Gastrocnemius medialis (tissue), 4 donors: Measurements from ENCODE around the gene CTSD. TPM values are rescaled to one million over a fixed set of nuclear protein-coding genes. Genes with fewer than 3 reads are reported as not detected.

Experiments used
- ATAC-seq, 2 donors: fragments of 150-250 bp; one replicate each; pipeline ENCODE4 v1.9.1; 2016
- DNase-seq, 2 donors: peaks; one replicate each; pipeline ENCODE4 v3.0.0-alpha.2; 2019
- H3K27ac ChIP-seq, 4 donors: fragments of 200-600 bp; sonication (generic); 1 replicate in 1 of 4; 2 replicates in 3 of 4; pipeline ENCODE4 v1.5.1; 2016 to 2018; ENCODE audit warnings: mild to moderate bottlenecking in 2 of 4, moderate library complexity in 1 of 4
- H3K27me3 ChIP-seq, 3 donors: fragments of 200-600 bp; sonication (generic) in 2 of 3; 1 replicate in 1 of 3; 2 replicates in 2 of 3; pipeline versions ENCODE4 v1.5.1 to v1.6.0; 2016 to 2019; ENCODE audit warnings: mild to moderate bottlenecking in 1 of 3, moderate library complexity in 1 of 3
- H3K36me3 ChIP-seq, 2 donors: fragments of 200-600 bp; sonication (generic) in 1 of 2; one replicate each; pipeline ENCODE4 v1.5.1; 2017 to 2018
- H3K4me1 ChIP-seq, 2 donors: fragments of 200-600 bp; sonication (generic) in 1 of 2; one replicate each; pipeline ENCODE4 v1.5.1; 2016 to 2017; ENCODE audit warnings: mild to moderate bottlenecking in 2 of 2
- H3K4me3 ChIP-seq, 4 donors: fragments of 200-600 bp; sonication (generic) in 3 of 4; 1 replicate in 1 of 4; 2 replicates in 3 of 4; pipeline ENCODE4 v1.5.1; 2016 to 2019; ENCODE audit warnings: mild to moderate bottlenecking in 2 of 4
- H3K9me3 ChIP-seq, 3 donors: fragments of 200-600 bp; sonication (generic) in 2 of 3; 1 replicate in 1 of 3; 2 replicates in 2 of 3; pipeline ENCODE4 v1.5.1; 2016 to 2019
- POLR2A ChIP-seq, 2 donors: fragments of 450-650 bp; IDR thresholded peaks; one replicate each; pipeline ENCODE4 v1.6.1; 2017; ENCODE audit warnings: antibody characterized with exemption in 2 of 2, mild to moderate bottlenecking in 2 of 2, moderate library complexity in 2 of 2
- in situ Hi-C, 4 donors: fragments of 200-750 bp; cut with MboI; loops; one replicate each; pipeline versions ENCODE4 v1.15.0 to v1.8.0; 2017; ENCODE audit warnings: low sequenced_read_pairs in 4 of 4
- intact Hi-C: fragments of 100-400 bp; cut with DNase I; formaldehyde crosslinking; loops from one replicate; pipeline ENCODE4 v1.15.1; 2023; ENCODE audit warnings: low total_unique reads
- total RNA-seq, 4 donors: library from RNA; depleted of rRNA; stranded (reverse); fragments of >200 nt; gene quantifications; one replicate each; pipeline versions ENCODE4 v1.1.0 to v1.2.3, GENCODE V29; 2016
- TF ChIP-seq, protein P1 (sequence below), 5 experiments: fragments of 450-650 bp in 3 of 5; fragments of 200-600 bp in 2 of 5; sonication (generic) in 2 of 5; IDR thresholded peaks in 4 of 5; conservative IDR thresholded peaks in 1 of 5; 1 replicate in 4 of 5; 2 replicates in 1 of 5; pipeline ENCODE4 v1.5.1; 2016 to 2019; ENCODE audit warnings: antibody characterized with exemption in 5 of 5, mild to moderate bottlenecking in 3 of 5, moderate library complexity in 3 of 5

The CTSD gene
- total RNA-seq, 4 donors from 2014 or later = 490 to 981 (median 845) TPM

DNA sequence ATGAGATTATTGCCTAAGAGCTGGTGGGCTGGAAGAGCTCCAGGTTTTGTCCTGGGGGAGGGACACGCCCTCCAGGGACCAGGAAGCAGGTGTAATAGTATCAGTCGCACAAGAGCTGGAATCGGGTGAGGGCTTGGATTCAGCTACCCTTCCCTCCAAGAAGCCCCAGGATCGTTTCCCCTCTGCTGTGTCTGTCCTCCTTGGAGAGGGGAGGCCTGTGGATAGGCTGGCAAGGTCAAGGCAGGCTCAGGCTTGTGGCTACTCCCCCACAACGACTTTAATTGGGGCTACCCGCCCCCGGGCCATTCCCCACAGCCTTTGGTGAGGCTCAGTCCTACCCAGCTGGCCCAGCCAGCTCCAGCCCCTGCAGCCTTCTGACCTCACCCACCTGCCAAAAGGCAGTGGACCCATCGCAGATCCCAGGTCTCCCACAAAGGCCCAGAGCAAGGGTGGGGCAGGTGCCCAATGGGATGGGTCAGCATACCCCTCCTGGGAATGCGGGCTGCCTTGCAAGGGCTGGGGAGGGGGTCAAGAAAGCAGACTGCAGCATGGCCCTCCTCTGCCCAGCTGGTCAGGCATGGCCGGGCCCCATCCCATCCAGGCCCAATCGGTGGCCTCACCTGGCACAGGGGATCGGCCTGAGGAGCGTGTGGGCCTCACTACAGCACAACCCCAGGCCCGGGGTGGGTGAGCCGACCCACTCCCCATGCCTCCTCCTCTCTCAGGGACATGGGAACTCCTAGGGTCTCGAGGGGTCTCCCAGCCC, 1.0 kb downstream of the CTSD start:
- DNase-seq = peak; percentile 90 to 94
- in situ Hi-C loops = no loop called here
- intact Hi-C loops = loop anchor here (1.0 to 10.0 kb wide), 3 partner anchors 14 to 622 kb away; no protein-coding TSS in a partner anchor

DNA sequence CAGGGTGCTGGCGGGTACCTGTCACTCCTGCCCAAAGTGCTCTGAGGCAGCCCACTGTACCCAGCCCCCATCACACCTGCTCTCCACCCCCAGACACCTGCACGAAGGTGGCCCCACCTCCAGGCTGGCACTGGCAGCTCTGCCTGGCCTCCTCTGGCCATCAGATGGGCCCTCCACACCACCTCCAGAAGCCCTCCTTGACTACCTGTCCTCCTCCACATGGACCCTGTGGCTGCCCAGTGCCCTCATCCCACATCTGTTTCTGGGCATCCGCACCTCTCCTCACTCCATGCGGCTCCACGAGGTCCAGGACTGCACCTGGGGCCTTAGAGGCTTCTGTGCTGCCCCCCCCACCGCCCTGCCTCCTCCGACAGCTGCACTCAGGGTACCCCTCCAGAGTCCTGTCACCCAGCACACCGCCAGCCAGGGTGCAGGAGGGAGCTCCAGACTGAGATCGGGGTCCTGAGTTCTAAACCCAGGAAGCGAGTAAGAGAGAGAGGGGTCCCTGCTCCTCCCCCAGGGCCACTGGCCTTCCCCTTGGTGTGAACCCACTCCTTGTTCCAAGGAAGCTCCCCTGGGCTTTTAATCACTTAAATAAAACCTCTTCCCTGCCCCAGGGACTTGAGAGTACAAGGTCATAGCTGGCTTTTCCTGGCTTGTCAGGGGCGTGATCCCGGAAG, 1.7 kb downstream of the CTSD start:
- ATAC-seq = no peak
- Histone ChIP-seq H3K9me3 (no peaks in the 10 kb centered on the region), H3K4me3 (peak overlapping the region; percentile 79 to 99 (median 94)), H3K27ac (peak overlapping the region; percentile 98 to 100 (median 100)), H3K36me3 (peaks cover 0 to 26% of the 10 kb centered on the region in 2 donors), H3K27me3 (no peaks in the 10 kb centered on the region), H3K4me1 (peaks cover 53 to 56% of the 10 kb centered on the region in 2 donors)
- in situ Hi-C loops (no loop called here), intact Hi-C loops (loop anchor here (2.0 to 10.0 kb wide), 2 partner anchors 13 to 623 kb away; no protein-coding TSS in a partner anchor)
- peak in 1 of 2 donors; percentile 42 for DNase-seq
- no peak for TF ChIP-seq POLR2A (IDR thresholded peaks at IDR 0.05)
- TF ChIP-seq, protein P1, sequence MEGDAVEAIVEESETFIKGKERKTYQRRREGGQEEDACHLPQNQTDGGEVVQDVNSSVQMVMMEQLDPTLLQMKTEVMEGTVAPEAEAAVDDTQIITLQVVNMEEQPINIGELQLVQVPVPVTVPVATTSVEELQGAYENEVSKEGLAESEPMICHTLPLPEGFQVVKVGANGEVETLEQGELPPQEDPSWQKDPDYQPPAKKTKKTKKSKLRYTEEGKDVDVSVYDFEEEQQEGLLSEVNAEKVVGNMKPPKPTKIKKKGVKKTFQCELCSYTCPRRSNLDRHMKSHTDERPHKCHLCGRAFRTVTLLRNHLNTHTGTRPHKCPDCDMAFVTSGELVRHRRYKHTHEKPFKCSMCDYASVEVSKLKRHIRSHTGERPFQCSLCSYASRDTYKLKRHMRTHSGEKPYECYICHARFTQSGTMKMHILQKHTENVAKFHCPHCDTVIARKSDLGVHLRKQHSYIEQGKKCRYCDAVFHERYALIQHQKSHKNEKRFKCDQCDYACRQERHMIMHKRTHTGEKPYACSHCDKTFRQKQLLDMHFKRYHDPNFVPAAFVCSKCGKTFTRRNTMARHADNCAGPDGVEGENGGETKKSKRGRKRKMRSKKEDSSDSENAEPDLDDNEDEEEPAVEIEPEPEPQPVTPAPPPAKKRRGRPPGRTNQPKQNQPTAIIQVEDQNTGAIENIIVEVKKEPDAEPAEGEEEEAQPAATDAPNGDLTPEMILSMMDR (IDR thresholded peaks at IDR 0.05 in 4 of 5, conservative IDR thresholded peaks at IDR 0.05 in 1 of 5) = no peak

More for the DNA sequence above, 1.0 kb downstream of the CTSD start:
- H3K27me3 ChIP-seq = no peaks in the 10 kb centered on the region
- TF ChIP-seq, protein P1 (IDR thresholded peaks at IDR 0.05 in 4 of 5, conservative IDR thresholded peaks at IDR 0.05 in 1 of 5) = no peak
- TF ChIP-seq POLR2A (IDR thresholded peaks at IDR 0.05) = peak; percentile 90 to 94
- peak overlapping the region; percentile 79 to 99 (median 94) for H3K4me3 ChIP-seq
- no peaks in the 10 kb centered on the region for H3K9me3 ChIP-seq
- peak; percentile 59 to 74 for ATAC-seq
- peaks cover 0 to 19% of the 10 kb centered on the region in 2 donors for H3K36me3 ChIP-seq
- peak overlapping the region; percentile 98 to 100 (median 100) for H3K27ac ChIP-seq
- peaks cover 46 to 49% of the 10 kb centered on the region in 2 donors for H3K4me1 ChIP-seq

DNA sequence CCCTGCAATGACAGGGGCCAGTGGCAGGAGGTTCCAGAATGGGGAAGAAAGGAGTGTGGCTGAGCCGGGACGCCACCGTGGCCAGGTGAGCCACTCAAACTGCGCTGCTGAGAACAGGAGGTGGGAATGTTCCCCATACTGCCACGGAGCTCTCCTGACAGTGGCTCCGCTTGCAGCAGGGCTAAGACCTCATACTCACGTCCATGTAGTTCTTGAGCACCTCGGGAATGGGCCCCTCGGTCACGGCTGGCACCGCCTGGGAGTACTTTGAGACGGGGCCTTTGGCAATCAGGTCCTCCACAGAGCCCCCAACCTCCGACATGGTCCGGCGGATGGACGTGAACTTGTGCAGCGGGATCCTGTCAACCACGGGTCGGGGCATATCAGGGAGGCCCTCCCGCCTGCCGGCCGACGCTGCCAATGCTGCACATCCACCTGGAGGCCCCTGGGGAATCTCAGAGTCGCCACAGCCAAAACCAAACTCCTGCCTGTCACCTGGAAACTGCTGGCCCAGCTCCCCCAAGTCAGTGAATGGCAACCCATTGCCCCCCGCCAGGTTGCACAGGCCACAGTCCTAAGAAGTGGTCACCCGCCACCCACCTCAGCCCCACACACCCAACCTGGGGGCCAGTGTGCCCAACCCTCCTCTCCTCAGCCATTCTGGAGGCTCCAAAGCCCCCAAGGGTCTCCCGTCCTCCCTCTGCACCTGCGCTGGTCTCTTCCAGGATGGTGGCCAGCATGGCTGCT, 2.4 kb downstream of the CTSD start:
- ATAC-seq (no peak), DNase-seq (peak in 1 of 2 donors; percentile 33)
- in situ Hi-C loops = no loop called here
- Histone ChIP-seq H3K27me3 (no peaks in the 10 kb centered on the region), H3K36me3 (peaks cover 0 to 33% of the 10 kb centered on the region in 2 donors), H3K9me3 (no peaks in the 10 kb centered on the region), H3K27ac (peak overlapping the region; percentile 98 to 100 (median 100)), H3K4me1 (peaks cover 60 to 63% of the 10 kb centered on the region in 2 donors), H3K4me3 (peak overlapping the region; percentile 79 to 99 (median 94))
- intact Hi-C loops = loop anchor here (10.0 kb wide), 1 partner anchor 624 kb away; no protein-coding TSS in a partner anchor
- no peak for TF ChIP-seq POLR2A (IDR thresholded peaks at IDR 0.05)
- TF ChIP-seq, protein P1 (IDR thresholded peaks at IDR 0.05 in 4 of 5, conservative IDR thresholded peaks at IDR 0.05 in 1 of 5) = no peak

DNA sequence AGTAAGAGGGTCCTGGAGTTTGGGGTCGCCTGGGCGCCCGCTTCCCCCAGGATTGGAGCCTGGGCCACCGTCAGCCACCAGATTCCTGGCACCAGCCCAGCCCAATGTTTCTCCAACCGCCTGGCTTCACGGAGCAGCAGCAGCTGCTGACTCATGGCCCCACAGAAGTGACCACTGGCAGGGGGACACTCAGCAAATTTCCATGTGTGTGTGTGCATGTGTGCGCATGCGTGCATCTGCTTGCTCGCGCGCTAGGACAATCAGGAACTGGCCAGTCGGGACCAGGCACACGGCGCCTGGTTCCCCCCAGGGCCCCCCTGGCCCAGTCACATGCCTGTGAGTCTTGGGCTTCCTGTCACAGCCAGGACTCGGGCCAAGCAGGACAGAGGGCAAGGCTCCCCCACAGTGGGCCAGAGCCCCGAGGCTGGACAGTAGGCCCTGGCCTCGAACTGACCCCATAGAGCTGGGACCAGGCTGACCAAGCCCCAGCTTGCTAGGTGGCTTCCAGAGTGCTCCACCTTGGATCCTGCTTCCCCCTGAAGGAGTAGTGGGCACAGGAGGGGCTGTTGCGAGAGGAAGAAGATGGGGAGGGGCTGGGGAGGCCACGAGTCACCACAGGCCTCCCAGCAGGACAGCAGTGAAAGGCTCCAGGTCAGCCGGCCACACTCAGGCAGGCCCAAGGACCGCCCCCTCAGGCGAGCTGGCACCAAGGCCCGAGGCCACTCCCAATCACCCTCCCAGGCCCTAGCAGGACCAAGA, 3.2 kb downstream of the CTSD start:
- Histone ChIP-seq H3K27ac (peak overlapping the region; percentile 98 to 100 (median 100)), H3K36me3 (peaks cover 0 to 40% of the 10 kb centered on the region in 2 donors), H3K27me3 (no peaks in the 10 kb centered on the region), H3K4me1 (peaks cover 67 to 68% of the 10 kb centered on the region in 2 donors), H3K4me3 (peak overlapping the region; percentile 79 to 99 (median 94)), H3K9me3 (no peaks in the 10 kb centered on the region)
- TF ChIP-seq POLR2A (IDR thresholded peaks at IDR 0.05) = peak; percentile 43 to 66
- TF ChIP-seq, protein P1 (IDR thresholded peaks at IDR 0.05 in 4 of 5, conservative IDR thresholded peaks at IDR 0.05 in 1 of 5) = no peak
- DNase-seq = peak; percentile 91 to 95
- in situ Hi-C loops = no loop called here
- peak; percentile 57 to 65 for ATAC-seq
- intact Hi-C loops = loop anchor here (10.0 kb wide), 1 partner anchor 624 kb away; no protein-coding TSS in a partner anchor
